Coronary artery (tissue), 2 donors: ENCODE measurements around the gene C15orf40.

Experiments
- DNase-seq: peaks from one replicate; pipeline ENCODE4 v3.0.0-alpha.2; 2017; ENCODE audit warnings: low spot score
- H3K27ac ChIP-seq, 2 donors: fragments of 200-600 bp; sonication (generic); one replicate each; pipeline ENCODE4 v1.5.1; 2016 to 2019
- H3K4me3 ChIP-seq: fragments of 200-600 bp; sonication (generic); 2 replicates; pipeline ENCODE4 v1.5.1; 2016; ENCODE audit warnings: mild to moderate bottlenecking, moderate library complexity
- TF ChIP-seq, protein P1 (sequence below): fragments of 200-600 bp; sonication (generic); IDR thresholded peaks from one replicate; pipeline ENCODE4 v1.5.1; 2019; ENCODE audit warnings: antibody characterized with exemption

C15orf40 gene

GRCh38 chr15:82978438-82978837, 33.0 kb downstream of the C15orf40 start:
- Histone ChIP-seq H3K27ac (no peak overlapping the region), H3K4me3 (no peak overlapping the region)
- DNase-seq: no peak
- TF ChIP-seq, protein P1, sequence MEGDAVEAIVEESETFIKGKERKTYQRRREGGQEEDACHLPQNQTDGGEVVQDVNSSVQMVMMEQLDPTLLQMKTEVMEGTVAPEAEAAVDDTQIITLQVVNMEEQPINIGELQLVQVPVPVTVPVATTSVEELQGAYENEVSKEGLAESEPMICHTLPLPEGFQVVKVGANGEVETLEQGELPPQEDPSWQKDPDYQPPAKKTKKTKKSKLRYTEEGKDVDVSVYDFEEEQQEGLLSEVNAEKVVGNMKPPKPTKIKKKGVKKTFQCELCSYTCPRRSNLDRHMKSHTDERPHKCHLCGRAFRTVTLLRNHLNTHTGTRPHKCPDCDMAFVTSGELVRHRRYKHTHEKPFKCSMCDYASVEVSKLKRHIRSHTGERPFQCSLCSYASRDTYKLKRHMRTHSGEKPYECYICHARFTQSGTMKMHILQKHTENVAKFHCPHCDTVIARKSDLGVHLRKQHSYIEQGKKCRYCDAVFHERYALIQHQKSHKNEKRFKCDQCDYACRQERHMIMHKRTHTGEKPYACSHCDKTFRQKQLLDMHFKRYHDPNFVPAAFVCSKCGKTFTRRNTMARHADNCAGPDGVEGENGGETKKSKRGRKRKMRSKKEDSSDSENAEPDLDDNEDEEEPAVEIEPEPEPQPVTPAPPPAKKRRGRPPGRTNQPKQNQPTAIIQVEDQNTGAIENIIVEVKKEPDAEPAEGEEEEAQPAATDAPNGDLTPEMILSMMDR: no peak

GRCh38 chr15:82977076-82977475, 34.4 kb downstream of the C15orf40 start:
- DNase-seq: no peak
- H3K4me3 ChIP-seq: no peak overlapping the region
- H3K27ac ChIP-seq: no peak overlapping the region
- TF ChIP-seq, protein P1: no peak

- TF ChIP-seq, protein P1: no peak
- Histone ChIP-seq H3K27ac (no peak overlapping the region), H3K4me3 (no peak overlapping the region)
- DNase-seq: no peak
Measured at GRCh38 chr15:82972990-82973389, 38.4 kb downstream of the C15orf40 start.

GRCh38 chr15:82971218-82971984, 40.0 kb downstream of the C15orf40 start:
- Histone ChIP-seq H3K27ac (no peak overlapping the region), H3K4me3 (no peak overlapping the region)
- TF ChIP-seq, protein P1: no peak
- no peak for DNase-seq

DNA sequence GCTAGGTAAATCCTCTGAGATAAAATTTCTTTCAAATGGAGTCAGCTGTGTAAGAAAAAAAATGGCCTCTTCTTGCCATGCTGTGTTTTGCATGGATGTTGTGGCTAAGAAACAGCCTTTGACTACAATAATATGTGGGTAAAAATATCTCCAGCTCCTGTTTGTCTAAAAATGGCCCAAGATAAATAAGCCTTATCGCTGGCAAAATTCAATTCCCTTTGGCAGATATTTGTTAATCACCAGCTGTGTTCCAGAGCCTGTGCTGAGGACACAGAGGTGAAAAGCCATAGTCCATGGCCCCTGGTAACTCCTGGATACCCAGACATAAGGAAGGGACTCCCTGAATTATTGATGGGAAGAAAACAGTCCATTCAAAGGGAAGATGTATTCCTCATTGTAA, 40.7 kb downstream of the C15orf40 start:
- H3K27ac ChIP-seq: no peak overlapping the region
- DNase-seq: no peak
- no peak overlapping the region for H3K4me3 ChIP-seq
- TF ChIP-seq, protein P1: no peak

GRCh38 chr15:82970078-82970686, 41.3 kb downstream of the C15orf40 start:
- TF ChIP-seq, protein P1: no peak
- no peak for DNase-seq
- Histone ChIP-seq H3K4me3 (no peak overlapping the region), H3K27ac (no peak overlapping the region)

GRCh38 chr15:82969353-82969752, 42.1 kb downstream of the C15orf40 start:
- no peak overlapping the region for H3K27ac ChIP-seq
- TF ChIP-seq, protein P1: no peak
- no peak overlapping the region for H3K4me3 ChIP-seq
- no peak for DNase-seq
